SK-N-DZ (cell line): ENCODE data around the gene CRP. TPM values are rescaled to one million over a fixed set of nuclear protein-coding genes. Genes with fewer than 3 reads are reported as not detected.
"Not testable (repeated sequence)": the region's sequence is repeated elsewhere in the genome, so short reads cannot be mapped to it uniquely, and the experiment has no call there.

ENCODE experiments used
- DNase-seq: peaks from one replicate; pipeline ENCODE4 v3.0.0-alpha.2; 2015; ENCODE audit warnings: low spot score
- polyA plus RNA-seq, 2 experiments: library from polyadenylated mRNA; depleted of rRNA; stranded (reverse); fragments of >200 nt; gene quantifications; 2 replicates each; pipeline ENCODE4 v1.2.3, GENCODE V29; 2014

The CRP gene, protein sequence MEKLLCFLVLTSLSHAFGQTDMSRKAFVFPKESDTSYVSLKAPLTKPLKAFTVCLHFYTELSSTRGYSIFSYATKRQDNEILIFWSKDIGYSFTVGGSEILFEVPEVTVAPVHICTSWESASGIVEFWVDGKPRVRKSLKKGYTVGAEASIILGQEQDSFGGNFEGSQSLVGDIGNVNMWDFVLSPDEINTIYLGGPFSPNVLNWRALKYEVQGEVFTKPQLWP
- polyA plus RNA-seq (2014; cell fraction: cytosol; rRNA removed), result not detected in 2 replicates
- polyA plus RNA-seq (2014; cell fraction: nucleus; rRNA removed), result not detected in 2 replicates

DNA sequence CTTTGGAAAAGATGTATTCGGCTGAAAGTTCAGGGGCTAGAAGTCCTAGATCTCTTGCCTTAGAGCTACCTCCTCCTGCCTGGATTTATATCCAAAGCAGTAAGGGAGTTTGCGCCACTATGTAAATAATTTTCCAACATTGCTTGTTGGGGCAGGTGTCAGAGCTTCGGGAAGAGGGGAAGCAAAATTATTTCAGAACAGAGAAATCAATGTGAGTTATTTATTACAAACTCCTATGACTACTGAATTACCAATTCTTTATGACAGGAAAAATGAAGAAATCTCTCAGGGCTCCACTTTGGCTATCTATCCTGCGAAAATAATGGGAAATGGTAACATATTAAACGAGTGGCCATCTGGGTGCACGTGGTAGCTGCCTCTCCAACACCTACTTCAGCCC is at the start of gene CRP:
Gene CRP, minus strand, starts transcription at position 61 of the 400 bp plus-strand sequence. CDS start 104 bp downstream, outside the sequence.
- DNase-seq, result no peak

GRCh38 chr1:159763686-159764085 is 49.3 kb upstream of the CRP start:
- no peak for DNase-seq

DNA sequence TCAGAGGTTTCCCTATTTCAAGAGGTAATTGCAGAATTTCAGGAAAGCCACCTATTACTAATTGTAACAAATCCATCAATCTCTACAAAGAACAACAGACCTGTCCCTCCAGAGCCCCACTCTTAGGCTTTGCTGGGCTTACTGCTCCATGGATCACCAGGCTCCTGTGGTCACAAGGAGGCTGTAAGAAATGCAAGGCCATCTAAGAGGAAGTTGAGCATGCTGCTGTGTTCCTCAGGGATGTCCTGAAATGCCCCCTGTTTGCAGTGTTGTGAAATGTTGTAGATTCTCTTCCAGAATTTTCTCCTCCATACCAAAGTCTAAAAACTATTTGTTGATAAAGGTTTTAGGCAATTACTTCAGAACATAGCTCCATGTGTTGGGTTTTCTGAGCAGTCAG is 42.0 kb upstream of the CRP start:
- no peak for DNase-seq

DNA sequence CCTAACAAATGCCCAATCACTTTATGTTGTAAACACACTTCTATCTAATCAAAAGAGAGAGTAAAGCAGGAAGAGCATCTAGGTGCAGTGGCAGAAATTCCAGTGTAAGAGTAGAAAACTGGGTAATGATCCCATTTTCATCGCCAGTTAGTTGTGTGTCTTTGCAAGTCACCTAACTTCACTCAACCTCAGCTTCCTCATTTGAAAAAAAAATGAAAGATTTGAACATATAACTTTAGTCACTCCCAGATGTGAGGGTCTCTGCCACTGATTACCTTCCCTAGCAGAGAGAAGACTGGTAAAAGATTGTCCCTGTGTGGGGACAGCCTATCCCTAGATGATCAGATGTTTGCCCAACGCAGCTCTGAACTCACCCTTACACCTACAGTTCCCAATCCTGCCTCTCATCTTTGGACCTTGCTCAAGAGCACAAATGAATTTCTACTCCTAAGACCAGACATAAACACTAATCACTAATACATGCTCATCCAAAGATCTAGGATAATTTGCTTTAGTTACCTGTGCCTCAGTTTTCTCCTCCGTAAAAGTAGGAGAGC is 41.1 kb upstream of the CRP start:
- no peak for DNase-seq

- DNase-seq, result no peak
Observed at GRCh38 chr1:159753386-159753785, 39.0 kb upstream of the CRP start.

GRCh38 chr1:159752135-159752580 is 37.8 kb upstream of the CRP start:
- no peak for DNase-seq

DNA sequence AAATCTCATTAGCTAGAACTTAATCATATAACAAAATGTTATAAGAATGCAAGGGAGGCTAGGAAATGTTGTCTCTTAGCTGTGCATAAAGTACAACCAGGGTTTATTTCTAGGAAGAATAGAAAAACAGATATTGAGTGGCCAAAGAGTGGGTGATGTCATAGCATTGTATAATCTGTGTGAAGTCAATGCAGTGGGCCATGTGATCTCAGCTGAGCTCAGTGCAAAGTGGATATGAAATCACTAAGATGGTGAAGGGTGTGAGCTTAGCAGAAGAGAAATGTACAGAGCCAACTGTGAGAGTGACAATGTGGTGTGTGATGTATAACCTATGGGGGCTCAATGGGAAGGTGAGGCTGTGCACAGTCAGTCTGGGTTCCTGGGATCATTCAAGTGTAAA is 36.6 kb upstream of the CRP start:
- DNase-seq, result no peak

DNA sequence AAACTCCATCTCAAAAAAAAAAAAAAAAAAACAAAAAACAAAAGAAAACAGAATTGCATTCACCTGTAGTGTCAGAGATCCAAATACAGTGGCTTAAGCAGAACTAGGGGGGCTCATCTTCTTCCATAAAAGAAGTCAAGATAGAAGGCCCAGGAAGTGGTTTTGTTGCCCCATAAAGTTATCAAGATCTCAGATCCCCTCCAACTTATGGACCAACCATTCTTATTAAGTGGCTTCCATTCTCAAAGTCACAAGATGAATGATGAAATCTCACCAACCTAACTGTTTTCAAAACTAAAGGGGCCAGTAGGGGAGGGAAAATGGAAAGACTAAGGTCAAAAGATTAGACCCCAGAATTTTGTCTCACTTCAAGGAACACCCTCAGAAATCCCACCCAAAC is 36.2 kb upstream of the CRP start:
- DNase-seq, result no peak

GRCh38 chr1:159749630-159750029 is 35.2 kb upstream of the CRP start:
- no peak for DNase-seq

DNA sequence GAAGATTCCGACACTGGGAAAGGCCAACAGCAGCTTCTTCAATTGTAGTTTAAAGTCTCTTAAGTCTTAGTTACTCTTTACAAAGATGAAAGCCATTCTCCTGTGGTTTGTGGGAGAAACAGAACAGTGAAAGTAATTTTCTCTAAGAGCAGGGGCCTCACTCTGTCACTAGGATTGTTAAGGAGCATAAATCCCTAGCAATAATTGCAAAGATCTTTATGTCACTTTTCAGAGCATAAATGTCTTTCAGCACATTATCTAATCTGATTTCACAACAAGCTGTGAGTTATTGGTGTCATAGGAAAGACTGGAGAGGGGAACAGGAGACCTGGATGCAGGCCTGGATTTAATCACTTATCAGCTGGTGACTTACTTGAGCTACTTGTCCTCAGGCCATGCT is 34.0 kb upstream of the CRP start:
- peak; percentile 24 for DNase-seq

DNA sequence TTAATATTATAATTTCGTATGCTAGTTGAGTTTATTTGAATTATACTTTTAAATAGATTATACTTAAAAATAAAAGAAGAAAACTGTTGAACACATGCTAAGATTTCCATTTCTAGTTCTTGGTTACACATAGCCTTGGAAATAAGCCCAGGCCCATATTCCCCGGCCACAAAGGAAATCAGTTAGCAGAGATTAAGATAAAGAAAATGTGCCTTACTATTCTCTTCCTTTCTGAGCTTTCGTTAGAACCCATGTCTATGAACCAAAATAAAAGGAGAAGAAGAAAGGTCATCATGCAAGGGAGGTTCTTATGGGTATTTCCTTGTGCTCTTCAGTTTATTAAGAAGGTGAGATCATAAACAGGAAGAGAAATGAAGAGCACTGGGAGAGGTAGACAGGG is 32.3 kb upstream of the CRP start:
- no peak for DNase-seq

DNA sequence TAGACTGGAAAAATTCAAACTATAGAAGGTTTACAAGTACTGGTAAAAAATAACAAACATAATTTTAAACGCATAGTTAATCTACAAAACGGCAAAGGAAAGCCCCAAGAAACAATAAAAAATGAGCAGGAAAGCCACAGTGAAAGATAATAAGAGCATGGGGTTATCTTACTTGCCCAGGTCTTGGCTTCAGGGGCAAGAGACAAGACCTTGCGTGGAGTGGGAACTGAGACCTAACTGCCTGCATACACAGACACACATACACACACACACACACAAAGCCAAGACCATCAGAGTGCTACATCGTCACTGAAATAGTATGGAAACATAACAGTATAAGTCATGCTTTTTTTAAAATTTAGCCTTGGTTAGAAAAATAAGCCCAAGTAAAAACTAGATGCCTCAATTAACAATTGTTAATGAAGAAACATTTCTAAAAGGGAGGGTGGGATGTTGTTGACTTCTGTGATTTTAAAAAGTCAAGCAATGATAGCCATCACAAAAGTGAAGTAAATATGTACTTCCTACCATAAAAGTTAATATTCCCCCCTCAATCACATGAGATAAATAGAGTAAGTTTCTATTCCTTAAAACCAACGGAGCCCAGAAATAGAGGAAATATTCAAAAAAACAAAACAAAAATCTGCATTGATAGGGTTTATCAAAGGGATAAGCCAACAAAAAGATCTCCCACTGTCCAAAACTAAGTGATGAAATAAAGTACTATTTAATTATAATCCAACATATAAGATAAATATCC is 29.4 kb upstream of the CRP start:
- DNase-seq, result no peak

DNA sequence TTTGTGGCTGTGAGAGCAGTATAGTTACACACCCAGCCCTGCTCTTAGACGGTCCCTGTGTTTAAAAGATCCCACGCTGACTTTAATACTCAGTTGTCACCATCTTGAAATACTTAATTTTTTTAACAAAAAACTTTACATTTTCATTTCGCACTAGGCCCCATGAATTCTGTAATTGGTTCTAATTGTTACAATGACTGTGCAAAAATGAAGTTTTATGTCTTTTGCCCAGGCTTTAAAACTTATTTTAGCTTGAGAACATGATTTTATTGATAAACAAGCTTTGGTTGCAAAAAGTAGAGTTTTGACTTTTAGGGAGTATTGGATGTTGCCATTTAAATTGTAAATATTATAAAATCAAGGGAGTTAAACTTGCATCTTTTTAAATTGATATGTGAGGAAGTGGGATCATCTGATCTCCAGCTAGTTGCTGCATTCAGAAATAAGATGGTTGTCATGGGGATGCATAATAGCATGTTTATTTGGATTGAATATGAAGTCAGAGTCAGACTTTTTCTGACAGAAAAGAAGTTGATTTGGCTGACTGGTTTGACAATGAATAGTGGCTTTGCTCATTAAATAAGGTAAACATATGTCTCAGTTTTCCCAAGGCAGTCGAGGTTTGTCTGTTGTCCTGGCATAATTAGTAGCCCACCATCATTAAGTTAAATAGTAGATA is 23.0 kb upstream of the CRP start:
- no peak for DNase-seq

DNA sequence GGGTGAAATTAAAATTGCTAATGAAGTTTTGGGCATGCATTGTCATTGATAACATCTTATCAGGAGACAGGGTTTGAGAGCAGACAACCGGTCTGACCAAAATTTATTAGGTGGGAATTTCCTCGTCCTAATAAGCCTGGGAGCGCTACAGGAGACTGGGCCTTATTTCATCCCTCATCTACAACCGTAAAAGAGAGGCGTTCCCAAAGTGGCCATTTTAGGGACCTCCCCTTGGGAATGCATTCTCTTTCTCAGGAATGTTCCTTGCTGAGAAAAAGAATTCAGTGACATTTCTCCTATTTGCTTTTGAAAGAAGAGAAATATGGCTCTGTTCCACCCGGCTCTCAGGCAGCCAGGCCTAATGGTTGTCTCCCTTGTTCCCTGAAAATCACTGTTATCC is 8.8 kb upstream of the CRP start:
- not testable (repeated sequence) for DNase-seq

- no peak for DNase-seq
Observed at GRCh38 chr1:159719990-159720389, 5.6 kb upstream of the CRP start.

GRCh38 chr1:159715855-159716254 is 1.5 kb upstream of the CRP start:
- DNase-seq, result no peak

DNA sequence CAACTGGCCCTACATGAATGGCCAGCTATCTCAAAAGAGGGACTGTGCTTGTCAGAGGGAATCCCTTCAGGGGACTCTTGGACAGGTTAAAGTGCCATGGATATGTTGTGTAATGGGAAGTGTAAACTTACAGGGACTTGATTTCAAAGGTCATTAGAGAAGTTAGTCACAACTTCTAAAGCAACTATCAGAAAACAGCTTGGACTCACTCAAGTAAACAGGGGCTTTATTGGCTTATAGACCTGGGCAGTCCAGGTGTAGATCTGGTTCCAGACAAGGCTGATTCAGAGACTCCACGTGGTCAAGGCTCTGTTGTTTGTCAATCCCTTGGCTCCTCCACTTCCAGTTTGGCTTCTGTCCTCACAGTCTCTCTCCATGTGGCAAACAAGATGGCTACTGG is 2.3 kb downstream of the CRP start:
- no peak for DNase-seq

DNA sequence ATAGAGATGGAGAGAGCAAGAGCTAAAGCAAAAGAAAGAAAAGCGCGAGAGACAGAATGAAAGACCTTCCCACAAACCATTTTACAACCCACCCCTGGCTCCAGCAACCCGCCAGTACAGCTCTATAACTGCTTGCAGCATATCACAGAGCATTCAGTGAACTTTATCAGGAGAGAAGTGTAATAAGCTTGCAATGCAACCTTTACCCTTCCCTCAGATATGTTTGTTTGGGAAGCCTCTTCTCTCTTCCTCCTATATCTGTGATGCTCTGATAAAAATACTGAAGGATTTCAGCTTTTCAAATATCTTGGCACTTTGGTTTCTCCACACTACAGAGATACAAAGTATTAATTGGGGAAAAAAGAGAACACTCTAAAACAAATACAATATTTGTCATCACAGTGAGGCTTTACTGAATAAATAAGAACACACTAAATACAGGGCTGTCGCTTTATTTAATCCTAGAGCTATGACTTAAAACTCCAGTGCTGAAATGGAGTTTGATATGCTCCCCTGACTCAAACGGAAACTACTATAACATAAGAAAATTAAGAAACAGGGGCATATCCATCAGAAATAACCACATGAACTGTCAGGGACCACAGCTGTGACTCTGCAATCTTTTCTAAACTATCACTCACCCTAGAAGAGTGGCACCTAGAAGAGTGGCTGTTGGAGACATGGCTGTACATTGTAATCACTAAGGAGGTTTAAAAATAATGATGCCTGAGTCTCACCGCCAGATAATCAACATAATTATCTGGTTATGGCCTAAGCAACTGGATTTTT is 6.7 kb downstream of the CRP start:
- no peak for DNase-seq

- DNase-seq, result no peak
Observed at GRCh38 chr1:159705904-159706256, 8.5 kb downstream of the CRP start.

- no peak for DNase-seq
Observed at GRCh38 chr1:159705251-159705903, 9.0 kb downstream of the CRP start.

DNA sequence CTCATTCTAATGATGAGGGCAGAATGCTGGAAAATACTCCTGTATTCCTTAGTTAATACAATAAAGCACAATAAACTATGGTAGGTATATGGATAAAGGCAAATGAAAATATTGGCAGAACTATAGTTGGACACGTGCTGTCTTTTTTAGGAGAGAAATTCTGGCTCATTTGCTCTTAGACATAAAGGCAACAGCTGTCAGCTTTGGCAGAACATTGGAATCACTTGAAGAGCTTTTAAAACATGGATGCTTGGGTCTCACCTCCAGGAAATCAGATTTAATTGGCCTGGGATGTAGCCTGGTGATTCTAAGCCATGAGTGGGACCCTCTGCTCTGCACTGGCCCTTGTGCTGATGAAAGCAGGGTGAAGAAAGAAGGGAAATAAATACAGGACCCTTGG is 9.9 kb downstream of the CRP start:
- no peak for DNase-seq
